NCI-H1048 (cell line): Measurements from ENCODE around the gene AEBP1.

ENCODE experiments used
- DNase-seq: peaks from one replicate; lab custom pipeline; 2025; lab: John Stamatoyannopoulos, UW

Gene AEBP1

GRCh38 chr7:44103923-44104859, at the start of gene AEBP1:
Gene AEBP1, plus strand, starts transcription at chr7:44104345. Its CDS starts 321 bp downstream, at chr7:44104666.
- no peak for DNase-seq

GRCh38 chr7:44056681-44057080, 47.5 kb upstream of the AEBP1 start:
- no peak for DNase-seq

GRCh38 chr7:44057181-44057848, 46.8 kb upstream of the AEBP1 start:
- no peak for DNase-seq

GRCh38 chr7:44057849-44058758, 46.0 kb upstream of the AEBP1 start:
- no peak for DNase-seq

- DNase-seq, result no peak
These were observed 45.4 kb upstream of the AEBP1 start for GRCh38 chr7:44058759-44059218.

- no peak for DNase-seq
These were observed 44.7 kb upstream of the AEBP1 start for GRCh38 chr7:44059219-44060090.

- DNase-seq, result no peak
These were observed 43.8 kb upstream of the AEBP1 start for GRCh38 chr7:44060091-44060947.

GRCh38 chr7:44060948-44061644, 43.0 kb upstream of the AEBP1 start:
- DNase-seq, result no peak

GRCh38 chr7:44061645-44062179, 42.4 kb upstream of the AEBP1 start:
- no peak for DNase-seq

- DNase-seq, result no peak
These were observed 41.8 kb upstream of the AEBP1 start for GRCh38 chr7:44062180-44062902.

- no peak for DNase-seq
These were observed 41.2 kb upstream of the AEBP1 start for GRCh38 chr7:44062903-44063295.

GRCh38 chr7:44063547-44063893, 40.6 kb upstream of the AEBP1 start:
- no peak for DNase-seq

- DNase-seq, result no peak
These were observed 40.1 kb upstream of the AEBP1 start for GRCh38 chr7:44063894-44064651.

- no peak for DNase-seq
These were observed 39.2 kb upstream of the AEBP1 start for GRCh38 chr7:44064791-44065430.

GRCh38 chr7:44065431-44066110, 38.6 kb upstream of the AEBP1 start, which contains the start of gene PGAM2:
Gene PGAM2, minus strand, starts transcription at chr7:44065567. Its CDS starts 38 bp downstream, at chr7:44065529.
- DNase-seq, result no peak

GRCh38 chr7:44066111-44066460, 38.1 kb upstream of the AEBP1 start:
- DNase-seq, result no peak
